H1 (cell line): ENCODE measurements around the gene MKI67. TPM values are rescaled to one million over a fixed set of nuclear protein-coding genes. Genes with fewer than 3 reads are reported as not detected.

Experiments
- CHD2 ChIP-seq: IDR thresholded peaks from 2 replicates; pipeline ENCODE4 v1.6.1; 2012; ENCODE audit warnings: low read length, improper control_type of control experiment
- EZH2 ChIP-seq: fragments of 200-600 bp; sonication (generic); IDR thresholded peaks from 2 replicates; pipeline ENCODE4 v1.7.1; 2012; ENCODE audit warnings: low read depth, mild to moderate bottlenecking, moderate library complexity, low read length, inconsistent platforms; ENCODE audit not compliant: severe bottlenecking
- JUND ChIP-seq: IDR thresholded peaks from 2 replicates; pipeline ENCODE4 v1.6.1; 2011; ENCODE audit warnings: mild to moderate bottlenecking, improper control_type of control experiment, low read length
- MAX ChIP-seq: IDR thresholded peaks from 2 replicates; pipeline ENCODE4 v1.6.1; 2012; ENCODE audit warnings: inconsistent platforms
- polyA plus RNA-seq, 7 experiments: library from polyadenylated mRNA; depleted of rRNA in 3 of 7; stranded (reverse) in 5 of 7; unstranded in 2 of 7; fragments of >200 nt in 5 of 7; fragments of 200-250 nt in 2 of 7; gene quantifications; 1 replicate in 5 of 7; 2 replicates in 1 of 7; 4 replicates in 1 of 7; pipeline versions ENCODE4 v1.2.1 to v1.2.3, GENCODE V29; 2011 to 2013; ENCODE audit warnings: missing spikeins in 2 of 7, mixed read lengths in 2 of 7
- total RNA-seq: library from RNA; stranded (reverse); fragmentation: NEBNext Ultra II Directional; extraction: Animal tissue kit (Norgen Biotek cat#: 25700); gene quantifications from 2 replicates; pipeline ENCODE4 v1.2.1, GENCODE V29; 2021

Gene MKI67
- total and polyA plus RNA-seq, 2 of the 8 experiments (the other 6 are each of a cell fraction or from before 2014, with no cell fraction given): 15.8 to 85.1 TPM

GRCh38 chr10:128056303-128057050 is 69.7 kb downstream of the MKI67 start (continued):
- no peak for TF ChIP-seq EZH2
- TF ChIP-seq CHD2: no peak
- TF ChIP-seq JUND: no peak
- TF ChIP-seq MAX: no peak
- TF ChIP-seq, all 59 proteins: peak for 0
